MCF 10A (cell line): Measurements from ENCODE around the gene PARP12. TPM values are rescaled to one million over a fixed set of nuclear protein-coding genes. Genes with fewer than 3 reads are reported as not detected.

ENCODE experiments used
- BruUV-seq: library from RNA; stranded (reverse); fragments of 400-500 nt; replicated peaks from 2 replicates; lab custom pipeline; 2021; lab: Mats Ljungman, UMichigan
- CTCF ChIA-PET: fragments of 300-600 bp; sonication (Branson Sonifier 250); formaldehyde crosslinking; extraction: SDS; loops from one replicate; lab custom pipeline; 2021; ENCODE audit warnings: antibody characterized with exemption, inconsistent platforms; lab: Yijun Ruan, JAX
- POLR2A ChIA-PET: fragments of 300-600, 350-650 bp; sonication (Branson Sonifier 250); formaldehyde crosslinking; extraction: SDS; loops from one replicate; lab custom pipeline; 2020; ENCODE audit warnings: antibody characterized with exemption, inconsistent platforms; lab: Yijun Ruan, JAX
- DNase-seq: peaks from one replicate; pipeline ENCODE4 v3.0.0-alpha.2; 2018; ENCODE audit not compliant: unreplicated experiment
- H3K27ac Mint-ChIP-seq: one replicate; pipeline ENCODE4 v1.8.0; 2022; ENCODE audit warnings: mild to moderate bottlenecking, low read depth, mixed read lengths; ENCODE audit not compliant: unreplicated experiment
- H3K27me3 Mint-ChIP-seq: one replicate; pipeline ENCODE4 v1.8.0; 2022; ENCODE audit warnings: mixed read lengths; ENCODE audit not compliant: insufficient read depth, unreplicated experiment
- H3K36me3 Mint-ChIP-seq: one replicate; pipeline ENCODE4 v1.8.0; 2022; ENCODE audit warnings: mild to moderate bottlenecking, moderate library complexity, mixed read lengths; ENCODE audit not compliant: insufficient read depth, unreplicated experiment
- H3K4me1 Mint-ChIP-seq: one replicate; pipeline ENCODE4 v1.8.0; 2022; ENCODE audit warnings: mixed read lengths; ENCODE audit not compliant: insufficient read depth, unreplicated experiment
- H3K4me3 Mint-ChIP-seq: one replicate; pipeline ENCODE4 v1.8.0; 2022; ENCODE audit warnings: mild to moderate bottlenecking, moderate library complexity, mixed read lengths; ENCODE audit not compliant: unreplicated experiment
- H3K9me3 Mint-ChIP-seq: one replicate; pipeline ENCODE4 v1.8.0; 2022; ENCODE audit warnings: mixed read lengths; ENCODE audit not compliant: unreplicated experiment
- intact Hi-C: fragments of 100-400 bp; cut with micrococcal nuclease; formaldehyde crosslinking; loops from 2 replicates; pipeline ENCODE4 v1.14.1; 2022
- total RNA-seq: library from RNA; stranded (reverse); gene quantifications from 2 replicates; pipeline ENCODE4 v1.2.3, GENCODE V29; 2022
- TF ChIP-seq, protein P1 (sequence below): fragments of 200-600 bp; IDR thresholded peaks from one replicate; pipeline ENCODE4 v1.8.0; 2022; ENCODE audit warnings: antibody characterized with exemption, mild to moderate bottlenecking; ENCODE audit not compliant: unreplicated experiment

PARP12 gene
- total RNA-seq, 1 experiment from 2014 or later = 35.0 TPM

DNA sequence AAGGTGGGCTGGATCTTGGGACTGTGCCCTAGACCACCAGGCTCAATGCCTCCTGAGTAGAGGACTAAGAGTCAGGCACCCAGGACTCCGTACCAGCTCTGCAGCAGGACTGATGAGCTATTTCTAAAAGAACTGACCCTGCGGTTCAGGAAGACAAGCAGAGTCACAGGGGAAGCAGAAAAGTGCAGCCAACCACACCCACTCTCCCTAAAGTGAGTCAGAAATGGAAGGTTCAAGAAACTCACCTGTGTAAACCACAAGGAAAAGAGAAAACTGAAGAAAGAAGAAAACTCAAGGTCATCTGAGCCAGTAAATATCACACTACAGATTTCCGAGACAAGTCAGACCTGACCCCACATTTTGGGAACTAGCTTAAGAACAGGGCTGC is 2.5 kb downstream of the PARP12 start:
- Mint-ChIP-seq H3K9me3 (no peaks in the 10 kb centered on the region), H3K27ac (peak overlapping the region; percentile 21), H3K27me3 (no peaks in the 10 kb centered on the region), H3K4me1 (peaks cover 39% of the 10 kb centered on the region), H3K4me3 (peak overlapping the region; percentile 78), H3K36me3 (peaks cover 8% of the 10 kb centered on the region)
- intact Hi-C loops = no loop called here
- TF ChIP-seq, protein P1, sequence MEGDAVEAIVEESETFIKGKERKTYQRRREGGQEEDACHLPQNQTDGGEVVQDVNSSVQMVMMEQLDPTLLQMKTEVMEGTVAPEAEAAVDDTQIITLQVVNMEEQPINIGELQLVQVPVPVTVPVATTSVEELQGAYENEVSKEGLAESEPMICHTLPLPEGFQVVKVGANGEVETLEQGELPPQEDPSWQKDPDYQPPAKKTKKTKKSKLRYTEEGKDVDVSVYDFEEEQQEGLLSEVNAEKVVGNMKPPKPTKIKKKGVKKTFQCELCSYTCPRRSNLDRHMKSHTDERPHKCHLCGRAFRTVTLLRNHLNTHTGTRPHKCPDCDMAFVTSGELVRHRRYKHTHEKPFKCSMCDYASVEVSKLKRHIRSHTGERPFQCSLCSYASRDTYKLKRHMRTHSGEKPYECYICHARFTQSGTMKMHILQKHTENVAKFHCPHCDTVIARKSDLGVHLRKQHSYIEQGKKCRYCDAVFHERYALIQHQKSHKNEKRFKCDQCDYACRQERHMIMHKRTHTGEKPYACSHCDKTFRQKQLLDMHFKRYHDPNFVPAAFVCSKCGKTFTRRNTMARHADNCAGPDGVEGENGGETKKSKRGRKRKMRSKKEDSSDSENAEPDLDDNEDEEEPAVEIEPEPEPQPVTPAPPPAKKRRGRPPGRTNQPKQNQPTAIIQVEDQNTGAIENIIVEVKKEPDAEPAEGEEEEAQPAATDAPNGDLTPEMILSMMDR = no peak
- DNase-seq = peak; percentile 48
- POLR2A ChIA-PET = interaction anchor here (0.9 to 1.8 kb wide), 4 partner anchors 11 to 26 kb away, joined by 3 to 7 read pairs (median 5); no protein-coding TSS in a partner anchor
- CTCF ChIA-PET = interaction anchor here (0.6 to 1.2 kb wide), 3 partner anchors 21 to 267 kb away, joined by 3 to 4 read pairs (median 4); no protein-coding TSS in a partner anchor
- BruUV-seq = no TSS peak

DNA sequence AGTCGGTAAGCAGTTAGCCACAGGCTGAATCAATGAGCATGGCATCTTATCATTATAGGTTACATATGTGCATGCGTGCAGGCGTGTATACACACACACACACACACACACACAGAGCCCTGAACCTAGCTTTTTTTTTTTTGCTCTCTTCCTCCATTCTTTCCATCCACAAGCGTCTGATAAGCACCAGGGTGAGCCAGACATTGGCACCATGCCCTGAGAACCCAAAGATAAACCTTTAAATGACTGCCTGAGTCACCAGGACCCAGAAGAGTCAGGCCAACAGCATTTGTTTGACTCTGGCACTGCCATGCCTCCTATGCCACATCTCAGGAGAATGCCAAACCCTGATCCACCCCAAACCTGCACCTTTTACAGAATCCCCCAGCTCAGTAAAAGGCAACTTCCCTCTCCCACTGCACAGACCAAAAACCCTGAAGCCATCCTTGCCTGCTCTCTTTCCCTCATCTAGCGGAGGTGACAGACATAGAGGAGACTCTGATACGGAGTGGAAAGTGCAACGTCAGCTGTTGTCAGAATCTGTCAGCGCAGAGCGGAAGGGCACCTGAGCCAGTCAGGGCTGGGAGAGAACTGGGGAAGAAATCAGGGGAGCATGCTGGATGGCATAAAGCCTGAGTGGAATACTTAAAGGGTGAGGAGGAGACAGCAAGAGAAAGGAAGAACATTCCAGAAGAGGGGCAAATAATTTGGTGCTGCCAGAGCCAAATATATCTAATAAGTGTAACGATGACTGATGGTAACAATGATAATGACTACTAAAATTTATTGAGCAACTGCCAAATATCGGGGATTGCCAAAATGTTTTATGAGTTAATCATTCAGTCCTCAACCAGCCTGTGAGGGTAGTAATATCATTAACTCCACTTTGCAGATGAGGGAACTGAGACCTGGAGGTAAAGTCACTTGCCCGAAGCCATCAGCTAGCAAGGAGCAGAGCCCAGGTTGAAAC is 3.2 kb downstream of the PARP12 start:
- H3K4me3 Mint-ChIP-seq = peak overlapping the region; percentile 78
- BruUV-seq = no TSS peak
- POLR2A ChIA-PET = interaction anchor here (0.6 to 1.8 kb wide), 5 partner anchors 10 to 325 kb away, joined by 3 to 7 read pairs (median 4); no protein-coding TSS in a partner anchor
- H3K4me1 Mint-ChIP-seq = peaks cover 39% of the 10 kb centered on the region
- peak overlapping the region; percentile 21 for H3K27ac Mint-ChIP-seq
- H3K9me3 Mint-ChIP-seq = no peaks in the 10 kb centered on the region
- TF ChIP-seq, protein P1 = no peak
- CTCF ChIA-PET = interaction anchor here (0.6 to 1.2 kb wide), 4 partner anchors 22 to 318 kb away, joined by 3 to 4 read pairs (median 4); no protein-coding TSS in a partner anchor
- peak; percentile 85 for DNase-seq
- no peaks in the 10 kb centered on the region for H3K27me3 Mint-ChIP-seq
- H3K36me3 Mint-ChIP-seq = peaks cover 9% of the 10 kb centered on the region
- intact Hi-C loops = no loop called here

DNA sequence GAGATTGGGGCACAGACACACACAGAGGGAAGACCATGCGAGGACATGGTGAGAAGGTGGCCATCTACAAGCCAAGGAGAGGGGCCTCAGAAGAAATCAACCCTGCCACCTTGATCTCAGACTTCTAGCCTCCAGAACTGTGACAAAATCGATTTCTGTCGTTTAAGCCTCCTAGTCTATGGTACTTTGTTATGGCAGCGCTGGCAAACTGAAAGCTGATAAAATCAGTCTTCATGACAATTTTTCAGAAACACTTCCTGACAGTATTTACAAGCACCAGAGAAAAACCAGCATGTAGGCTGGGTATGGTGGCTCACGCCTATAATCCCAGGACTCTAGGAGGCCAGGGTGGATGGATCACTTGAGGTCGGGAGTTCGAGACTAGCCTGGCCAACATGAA is 4.2 kb downstream of the PARP12 start:
- ChIA-PET CTCF (interaction anchor here (0.6 to 0.7 kb wide), 3 partner anchors 268 to 374 kb away, joined by 3 to 4 read pairs (median 3); no protein-coding TSS in a partner anchor), POLR2A (interaction anchor here (0.6 to 1.7 kb wide), 2 partner anchors 23 to 324 kb away, joined by 3 to 7 read pairs; no protein-coding TSS in a partner anchor)
- BruUV-seq = no TSS peak
- peaks cover 39% of the 10 kb centered on the region for H3K4me1 Mint-ChIP-seq
- intact Hi-C loops = no loop called here
- H3K4me3 Mint-ChIP-seq = no peak overlapping the region
- no peaks in the 10 kb centered on the region for H3K27me3 Mint-ChIP-seq
- H3K36me3 Mint-ChIP-seq = peaks cover 19% of the 10 kb centered on the region
- no peak for DNase-seq
- no peaks in the 10 kb centered on the region for H3K9me3 Mint-ChIP-seq
- no peak overlapping the region for H3K27ac Mint-ChIP-seq
- TF ChIP-seq, protein P1 = no peak

DNA sequence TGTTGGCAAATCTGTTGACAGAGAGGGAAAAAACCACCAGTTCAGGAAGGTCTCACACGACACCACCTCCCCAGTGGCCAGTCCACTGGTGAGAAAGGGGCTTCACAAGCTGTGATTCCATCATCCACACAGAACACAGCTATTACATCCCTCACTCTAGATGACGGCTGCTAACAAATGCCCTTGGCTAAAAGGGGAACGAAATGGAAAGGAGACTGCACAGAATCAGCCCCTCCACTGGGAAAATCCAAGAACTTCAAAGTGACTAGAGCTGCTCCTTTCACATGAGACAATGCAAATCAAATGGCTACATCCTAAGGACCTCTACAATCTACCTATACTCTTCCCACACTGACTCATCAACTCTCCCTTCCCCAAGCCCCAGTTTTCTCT is 5.6 kb downstream of the PARP12 start:
- DNase-seq = no peak
- no TSS peak for BruUV-seq
- intact Hi-C loops = no loop called here
- peaks cover 26% of the 10 kb centered on the region for H3K36me3 Mint-ChIP-seq
- no peaks in the 10 kb centered on the region for H3K9me3 Mint-ChIP-seq
- peaks cover 39% of the 10 kb centered on the region for H3K4me1 Mint-ChIP-seq
- ChIA-PET POLR2A (interaction anchor here (1.7 kb wide), 1 partner anchor 22 kb away, joined by 7 read pairs; no protein-coding TSS in a partner anchor), CTCF (interaction anchor here (0.7 to 1.1 kb wide), 2 partner anchors 286 to 1573 kb away, joined by 3 read pairs; no protein-coding TSS in a partner anchor)
- TF ChIP-seq, protein P1 = no peak
- no peak overlapping the region for H3K27ac Mint-ChIP-seq
- no peaks in the 10 kb centered on the region for H3K27me3 Mint-ChIP-seq
- no peak overlapping the region for H3K4me3 Mint-ChIP-seq
